Kidney epithelial cell (primary cell): ENCODE measurements around the gene IRAK2. TPM values are rescaled to one million over a fixed set of nuclear protein-coding genes. Genes with fewer than 3 reads are reported as not detected.

Experiments used
- DNase-seq: peaks from one replicate; pipeline ENCODE4 v3.0.0-alpha.2; 2010; ENCODE audit warnings: low read depth
- H3K27me3 ChIP-seq: 2 replicates; pipeline ENCODE4 v1.6.0; 2011; ENCODE audit warnings: low read length; ENCODE audit not compliant: control insufficient read depth, insufficient read depth
- H3K36me3 ChIP-seq: 2 replicates; pipeline ENCODE4 v1.5.1; 2011; ENCODE audit warnings: low read length; ENCODE audit not compliant: control insufficient read depth, insufficient read depth
- H3K4me3 ChIP-seq: 2 replicates; pipeline ENCODE4 v1.5.1; 2011; ENCODE audit warnings: low read depth, mild to moderate bottlenecking, control low read depth, low read length
- CTCF ChIP-seq: IDR thresholded peaks from 2 replicates; pipeline ENCODE4 v1.5.1; 2011; ENCODE audit warnings: mild to moderate bottlenecking, moderate library complexity, low read length, control low read depth, inconsistent platforms; ENCODE audit not compliant: insufficient read depth, poor library complexity, severe bottlenecking
- total RNA-seq: library from RNA; depleted of rRNA; stranded (reverse); fragments of >200 nt; gene quantifications from 2 replicates; pipeline ENCODE4 v1.2.3, GENCODE V29; 2015

IRAK2 gene
- total RNA-seq, 1 donor from 2014 or later, result 65.5 TPM

- no peak overlapping the region for H3K4me3 ChIP-seq
- H3K27me3 ChIP-seq, result no peaks in the 10 kb centered on the region
- H3K36me3 ChIP-seq, result no peaks in the 10 kb centered on the region
- no peak for TF ChIP-seq CTCF
- DNase-seq, result no peak
These were observed 89.0 kb downstream of the IRAK2 start for GRCh38 chr3:10253731-10254130.

- no peak for TF ChIP-seq CTCF
- H3K36me3 ChIP-seq, result peaks cover 2% of the 10 kb centered on the region
- DNase-seq, result no peak
These were observed 91.1 kb downstream of the IRAK2 start for GRCh38 chr3:10255835-10256234.

GRCh38 chr3:10259036-10259435, 94.3 kb downstream of the IRAK2 start:
- H3K27me3 ChIP-seq, result no peaks in the 10 kb centered on the region
- no peak for TF ChIP-seq CTCF
- no peak overlapping the region for H3K4me3 ChIP-seq
- DNase-seq, result no peak
- H3K36me3 ChIP-seq, result peaks cover 2% of the 10 kb centered on the region

More at GRCh38 chr3:10255835-10256234, 91.1 kb downstream of the IRAK2 start:
- Histone ChIP-seq H3K4me3 (no peak overlapping the region), H3K27me3 (no peaks in the 10 kb centered on the region)

GRCh38 chr3:10259798-10260197, 95.1 kb downstream of the IRAK2 start:
- TF ChIP-seq CTCF, result no peak
- peaks cover 2% of the 10 kb centered on the region for H3K36me3 ChIP-seq
- no peaks in the 10 kb centered on the region for H3K27me3 ChIP-seq
- DNase-seq, result no peak
- H3K4me3 ChIP-seq, result no peak overlapping the region

- H3K4me3 ChIP-seq, result no peak overlapping the region
- H3K36me3 ChIP-seq, result peaks cover 2% of the 10 kb centered on the region
- no peak for DNase-seq
- no peak for TF ChIP-seq CTCF
- no peaks in the 10 kb centered on the region for H3K27me3 ChIP-seq
These were observed 95.5 kb downstream of the IRAK2 start for GRCh38 chr3:10260211-10260701.

GRCh38 chr3:10262027-10262426, 97.3 kb downstream of the IRAK2 start:
- peaks cover 2% of the 10 kb centered on the region for H3K36me3 ChIP-seq
- DNase-seq, result no peak
- H3K27me3 ChIP-seq, result no peaks in the 10 kb centered on the region
- TF ChIP-seq CTCF, result no peak
- no peak overlapping the region for H3K4me3 ChIP-seq
